SK-N-MC (cell line): Measurements from ENCODE around the gene ZNF234.

Source experiments
- EZH2 ChIP-seq: fragments of 200-600 bp; sonication (generic); IDR thresholded peaks from one replicate; pipeline ENCODE4 v1.6.1; 2017; ENCODE audit warnings: antibody characterized with exemption
- FOXP2 ChIP-seq: optimal IDR thresholded peaks from 2 replicates; pipeline ENCODE3; 2011; ENCODE audit warnings: mild to moderate bottlenecking, moderate library complexity; ENCODE audit not compliant: insufficient read depth; ENCODE audit errors: extremely low read length, control extremely low read depth
- POLR2AphosphoS5 ChIP-seq: IDR thresholded peaks from 2 replicates; pipeline ENCODE4 v1.6.1; 2012; ENCODE audit warnings: mild to moderate bottlenecking, low read depth, low read length, borderline replicate concordance

DNA sequence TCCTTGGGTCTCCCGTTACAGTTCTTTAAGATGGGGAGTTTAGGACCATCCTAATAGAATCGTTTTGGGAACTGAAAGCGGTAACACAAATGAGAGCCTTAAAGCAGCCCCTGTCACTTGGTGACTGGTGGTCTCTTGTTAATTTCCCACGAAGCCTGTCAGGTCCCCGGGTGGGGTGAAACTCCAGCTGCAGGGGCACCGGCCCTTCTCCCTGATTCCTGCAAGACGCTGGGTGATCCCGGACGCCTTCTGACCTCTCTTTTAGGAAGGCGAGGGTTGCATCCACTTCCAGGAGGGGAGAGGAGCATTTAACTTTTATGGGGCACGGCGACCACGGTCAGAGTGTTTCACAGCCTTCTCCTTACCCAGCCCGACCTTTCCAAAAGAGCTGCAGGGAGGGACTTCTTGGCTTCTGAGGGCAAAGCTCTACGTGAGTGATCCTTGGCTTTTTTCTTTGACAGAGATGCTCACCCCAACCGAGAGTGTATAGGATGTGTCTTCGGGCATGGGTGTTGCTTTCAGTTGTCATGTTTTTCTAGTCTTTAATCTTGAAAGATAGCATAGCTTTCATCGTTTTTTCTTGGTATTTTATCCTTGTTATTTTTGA, 27.5 kb upstream of the ZNF234 start:
- TF ChIP-seq EZH2 (no peak), POLR2AphosphoS5 (no peak), FOXP2 (no peak)
